ENCODE measurements around the gene SPTBN4.
"Not testable (repeated sequence)": the region's sequence is repeated elsewhere in the genome, so short reads cannot be mapped to it uniquely, and the experiment has no call there.

SPTBN4 gene

DNA sequence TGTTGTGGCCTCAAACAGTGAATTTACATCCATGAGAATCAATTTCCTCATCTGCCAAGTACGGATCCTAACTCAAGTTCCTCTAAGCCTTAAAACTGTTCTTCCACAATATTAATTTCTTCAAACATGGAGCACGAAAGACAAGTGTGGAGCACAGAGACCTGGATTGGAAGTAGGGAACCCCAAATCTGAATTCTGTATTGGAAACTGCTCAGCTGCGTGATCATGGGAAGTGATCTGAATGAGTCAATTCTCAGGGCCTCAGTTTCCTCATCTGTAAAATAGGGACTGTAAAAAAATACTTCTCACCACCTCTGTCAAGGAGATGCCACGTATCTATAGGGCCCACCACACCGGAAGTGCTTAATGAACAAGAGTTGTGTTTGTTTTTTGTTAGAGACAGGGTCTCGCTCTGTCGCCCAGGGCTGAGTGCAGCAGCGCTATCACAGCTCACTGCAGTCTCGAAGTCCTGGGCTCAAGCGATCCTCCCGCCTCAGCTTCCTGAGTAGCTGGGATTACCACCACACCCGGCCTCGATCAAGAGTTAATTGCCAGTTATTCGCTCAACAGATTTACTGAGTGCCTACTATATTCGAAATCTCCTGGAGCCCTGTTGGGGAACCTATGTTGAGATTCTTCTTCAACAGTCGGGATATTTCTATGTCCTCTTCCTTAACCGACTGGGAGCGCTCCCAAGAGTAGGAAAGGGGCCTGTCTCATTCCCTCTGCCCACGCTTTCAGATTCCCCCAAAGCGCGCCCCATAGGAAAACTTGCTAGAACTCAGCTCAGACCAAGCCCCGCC, 24.3 kb upstream of the SPTBN4 start:
- DNase-seq, result no peak

DNA sequence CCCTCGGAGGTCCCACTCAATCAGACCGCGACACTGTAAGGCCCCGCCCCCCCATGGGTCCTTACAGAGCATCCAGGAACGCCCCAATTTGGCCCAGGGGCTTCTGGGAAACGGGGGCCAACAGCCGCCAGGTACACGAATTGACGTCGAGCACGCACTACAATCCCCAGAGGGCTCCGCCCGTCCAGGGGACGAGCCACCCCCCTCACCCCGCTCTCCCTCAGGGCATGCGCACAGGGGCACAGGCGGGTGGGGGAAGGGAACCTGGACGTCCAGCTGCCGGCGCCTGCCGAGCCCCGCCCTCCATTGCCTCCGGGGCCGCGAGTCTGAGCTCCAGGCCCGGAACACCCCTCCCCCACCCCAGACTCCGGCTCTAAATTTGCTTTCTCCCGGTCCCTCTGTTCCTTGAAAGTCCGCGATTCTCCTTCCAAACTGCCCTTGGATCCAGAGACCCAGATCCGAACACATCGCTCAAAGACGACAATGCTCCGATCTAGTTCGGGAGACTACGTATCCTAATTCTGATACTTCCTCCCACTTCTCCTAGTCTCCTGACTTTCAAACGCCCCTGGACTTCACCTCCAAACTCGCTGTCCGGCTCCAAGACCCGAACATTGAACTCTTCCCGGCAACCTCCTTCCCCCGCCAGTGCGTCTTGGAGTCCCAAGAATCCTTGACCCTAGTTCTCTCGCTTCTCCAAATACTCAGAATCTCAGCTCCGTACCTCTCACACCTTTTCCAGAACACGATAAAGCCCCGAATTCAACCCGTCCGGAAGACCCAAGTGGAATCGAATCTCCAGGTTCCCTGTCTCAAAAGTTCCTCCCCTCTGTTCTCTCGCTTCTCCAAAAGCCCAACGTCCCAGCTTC, 23.4 kb upstream of the SPTBN4 start:
- peak; percentile 96 for DNase-seq

DNA sequence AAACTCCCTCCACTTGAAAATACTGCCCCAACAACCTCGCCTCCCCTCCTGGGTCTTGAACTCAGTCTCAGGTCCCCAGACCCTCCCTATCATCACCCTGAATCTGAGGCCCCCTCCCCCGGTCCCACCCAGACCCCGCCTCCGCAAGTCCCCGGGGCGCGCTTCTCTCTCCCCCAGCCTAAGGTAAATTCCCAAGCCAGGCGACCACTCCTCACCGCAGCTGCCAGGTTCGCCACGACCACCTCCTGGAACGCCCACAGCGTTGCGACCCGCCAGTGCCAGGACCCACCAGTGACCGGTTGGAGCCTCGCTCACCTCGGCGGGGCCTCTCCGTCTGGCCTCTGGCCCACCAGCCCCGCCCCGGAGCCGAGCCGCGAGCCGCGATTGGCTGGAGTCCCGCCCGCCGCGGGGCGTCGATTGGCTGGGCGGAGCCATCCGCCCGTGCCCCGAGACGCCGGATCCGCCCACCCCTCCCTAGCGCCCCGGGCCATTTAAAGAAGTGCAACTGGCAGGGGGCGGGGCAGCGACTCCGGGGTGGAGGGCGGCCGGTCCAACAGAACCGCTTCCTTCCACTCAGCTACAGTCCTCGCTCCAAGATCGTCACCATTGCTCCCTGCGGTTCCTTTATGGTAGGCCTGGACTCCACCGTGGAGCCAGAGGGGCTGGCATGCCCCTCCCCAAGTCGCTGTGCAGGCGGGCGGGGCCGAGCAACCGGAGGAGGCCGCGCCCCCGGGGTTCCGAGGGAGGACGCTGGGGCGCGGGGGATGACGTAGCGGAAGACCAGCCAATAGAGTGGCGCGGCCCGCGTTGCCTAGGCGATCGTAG, 22.6 kb upstream of the SPTBN4 start, which contains the start of gene SERTAD3:
SERTAD3 (minus strand) TSS at position 336 of the 825 bp plus-strand sequence. CDS start 2,255 bp downstream, outside the sequence.
- peak; percentile 89 for DNase-seq

DNA sequence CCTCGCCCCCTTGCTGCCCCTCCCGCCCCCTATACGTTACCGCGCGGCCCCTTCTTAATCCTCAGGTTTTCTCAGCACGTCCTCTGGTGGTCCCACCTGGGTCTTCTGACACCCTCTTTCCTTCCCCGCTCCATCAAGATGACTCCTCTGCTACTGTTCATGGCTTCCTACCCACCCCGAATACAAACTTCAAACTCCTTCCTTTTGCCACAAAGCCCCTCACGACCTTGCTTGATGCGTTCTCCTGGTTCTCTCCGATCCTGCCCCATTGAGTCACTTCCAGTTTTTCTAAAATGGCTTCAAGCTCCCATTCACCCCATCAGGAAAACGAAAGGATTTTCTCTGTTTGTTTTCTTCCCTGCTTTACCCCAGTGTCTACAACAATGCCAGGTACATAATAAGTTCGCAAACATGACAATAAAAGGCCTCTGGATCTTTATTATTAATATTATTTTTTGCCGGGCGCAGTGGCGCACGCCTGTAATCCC, 21.9 kb upstream of the SPTBN4 start:
- no peak for DNase-seq

DNA sequence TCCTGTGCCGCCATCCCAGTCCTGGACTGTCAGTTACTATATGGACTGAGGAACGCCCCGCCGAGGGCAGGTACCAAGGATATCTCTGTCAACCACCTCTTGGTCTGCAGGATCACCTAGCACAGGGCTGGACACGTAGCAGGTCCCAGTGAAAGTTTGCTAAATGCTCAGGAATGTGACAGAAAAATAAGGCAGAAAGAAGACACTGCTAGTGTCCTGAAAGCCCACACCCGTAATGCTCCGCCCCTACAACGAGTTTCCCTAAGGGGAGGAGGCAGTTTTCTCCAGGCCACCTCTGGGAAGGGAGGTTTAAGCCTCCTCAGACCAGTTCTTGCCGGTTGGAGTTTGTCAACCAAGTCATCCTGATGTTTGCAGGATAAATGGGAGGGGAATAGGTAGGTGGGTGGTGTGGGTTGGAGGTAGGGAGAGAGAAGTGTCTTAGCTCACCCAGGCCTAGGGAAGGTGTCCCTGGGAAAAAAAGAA, 21.0 kb upstream of the SPTBN4 start:
- DNase-seq, result no peak

DNA sequence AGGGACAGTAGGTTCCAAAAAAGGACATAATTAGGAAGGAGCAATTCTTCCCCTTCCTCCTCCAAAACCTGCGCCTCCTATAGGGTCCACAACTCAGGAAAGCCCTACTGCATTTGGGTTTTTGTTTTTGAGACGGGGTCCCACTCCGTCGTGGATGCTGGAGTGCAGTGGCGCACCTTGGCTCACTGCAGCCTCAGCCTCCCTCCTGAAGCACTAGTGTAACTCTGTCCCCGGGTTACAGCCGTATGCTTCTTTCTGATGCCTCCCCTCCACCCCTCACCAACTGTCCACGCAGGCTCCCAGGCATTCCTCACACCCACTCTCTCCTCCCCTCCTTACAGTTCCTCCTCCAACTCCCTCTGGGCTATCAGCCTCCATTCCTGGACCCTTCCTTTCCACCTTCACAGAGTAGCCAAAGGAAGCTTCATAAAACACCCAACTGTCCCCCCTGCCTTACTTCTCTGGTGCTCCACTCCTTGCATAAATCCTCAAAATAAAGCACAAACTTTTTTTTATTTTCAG, 20.5 kb upstream of the SPTBN4 start:
- no peak for DNase-seq

DNA sequence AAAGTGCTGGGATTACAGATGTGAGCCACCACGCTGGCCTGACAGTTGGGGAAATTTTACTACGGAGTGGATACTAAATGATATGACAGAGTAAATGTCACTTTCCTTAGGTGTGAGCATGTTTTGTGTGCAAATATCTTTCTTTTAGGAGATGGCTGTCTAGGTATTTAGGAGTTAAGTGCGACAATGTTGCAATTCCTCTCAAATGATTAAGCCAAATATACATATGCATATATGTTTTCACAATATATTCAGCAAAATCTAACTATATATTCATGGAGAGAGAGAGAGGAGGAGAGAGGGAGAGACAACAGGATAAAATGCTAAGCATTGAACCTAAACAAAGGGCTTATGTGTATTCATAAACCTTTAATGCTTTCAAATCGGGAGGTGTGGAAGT, 17.3 kb upstream of the SPTBN4 start:
- DNase-seq, result no peak

DNA sequence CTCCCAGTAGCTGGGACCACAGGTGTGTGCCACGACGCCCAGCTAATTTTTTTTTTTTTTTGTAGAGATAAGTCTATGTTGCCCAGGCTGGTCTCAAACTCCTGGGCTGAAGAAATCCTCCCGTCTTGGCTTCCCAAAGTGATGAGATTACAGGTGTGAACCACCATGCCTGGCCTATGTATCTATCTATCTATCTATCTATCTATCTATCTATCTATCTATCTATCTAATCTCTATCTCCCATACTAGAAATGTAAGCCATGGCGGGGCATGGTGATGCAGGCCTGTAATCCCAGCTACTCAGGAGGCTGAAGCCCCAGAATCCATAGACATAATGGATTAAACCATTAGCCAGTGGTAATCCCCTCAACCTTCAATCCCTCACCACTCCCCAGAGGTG, 16.1 kb upstream of the SPTBN4 start:
- DNase-seq, result no peak

DNA sequence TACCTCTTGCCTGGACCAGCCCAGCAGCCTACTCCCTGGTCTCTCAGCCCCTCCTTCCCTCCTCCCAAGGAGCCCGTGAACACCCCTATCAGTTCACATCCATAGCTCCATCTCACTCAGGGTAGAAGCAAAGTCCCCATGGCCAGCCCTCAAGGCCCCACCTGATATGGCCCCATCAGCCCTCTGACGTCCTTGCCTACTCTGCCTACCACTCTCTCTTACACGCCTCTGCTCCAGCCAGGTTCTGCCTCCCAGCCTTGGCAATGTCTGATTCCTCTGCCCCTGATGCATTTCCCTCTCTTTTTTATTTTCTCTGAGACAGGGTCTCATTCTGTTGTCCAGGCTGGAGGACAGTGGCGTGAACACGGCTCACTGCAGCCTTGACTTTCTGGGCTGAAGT, 14.8 kb upstream of the SPTBN4 start:
- DNase-seq, result no peak

DNA sequence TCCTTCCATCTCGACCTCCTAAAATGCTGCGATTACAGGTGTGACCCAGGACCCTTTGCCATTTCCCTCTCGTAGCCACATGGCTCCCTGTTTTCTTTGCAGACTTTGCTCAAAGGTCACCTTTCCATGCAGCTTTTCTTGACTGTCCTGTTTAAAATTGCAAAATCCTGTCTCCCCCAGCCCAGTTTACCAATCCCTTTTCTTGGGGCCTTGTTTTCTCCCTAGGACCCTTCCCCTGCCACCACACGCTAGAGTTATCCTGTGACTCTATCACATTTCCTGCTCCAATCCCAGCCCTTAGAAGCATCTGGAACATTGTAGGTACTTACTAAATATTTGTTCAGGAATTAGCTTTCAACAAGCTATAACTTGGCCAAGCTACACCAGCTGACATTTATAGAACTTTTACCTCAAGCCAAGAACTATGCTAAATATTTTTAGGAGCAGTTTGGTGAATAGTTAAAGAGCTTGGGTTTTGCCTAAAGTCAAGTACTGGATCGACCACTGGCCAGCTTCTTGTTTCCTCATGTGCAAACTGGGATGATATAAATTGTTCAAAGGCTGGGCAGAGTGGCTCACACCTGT, 13.6 kb upstream of the SPTBN4 start:
- no peak for DNase-seq

DNA sequence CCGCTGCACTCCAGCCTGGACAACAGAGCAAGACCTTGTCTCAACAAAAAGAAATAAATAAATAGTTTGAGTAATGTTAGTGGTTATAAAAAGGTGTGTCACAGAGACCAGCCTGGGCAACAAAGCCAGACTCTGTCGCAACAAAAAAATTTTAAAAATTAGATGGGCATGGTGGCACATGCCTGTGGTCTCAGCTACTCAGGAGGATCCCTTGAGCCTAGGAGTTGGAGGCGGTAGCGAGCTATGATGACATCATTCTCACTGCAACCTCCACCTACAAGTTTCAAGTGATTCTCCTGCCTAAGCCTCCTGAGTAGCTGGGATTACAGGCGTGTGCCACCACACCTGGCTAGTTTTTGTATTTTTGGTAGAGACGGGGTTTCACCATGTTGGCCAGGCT, 12.9 kb upstream of the SPTBN4 start:
- DNase-seq, result not testable (repeated sequence)

DNA sequence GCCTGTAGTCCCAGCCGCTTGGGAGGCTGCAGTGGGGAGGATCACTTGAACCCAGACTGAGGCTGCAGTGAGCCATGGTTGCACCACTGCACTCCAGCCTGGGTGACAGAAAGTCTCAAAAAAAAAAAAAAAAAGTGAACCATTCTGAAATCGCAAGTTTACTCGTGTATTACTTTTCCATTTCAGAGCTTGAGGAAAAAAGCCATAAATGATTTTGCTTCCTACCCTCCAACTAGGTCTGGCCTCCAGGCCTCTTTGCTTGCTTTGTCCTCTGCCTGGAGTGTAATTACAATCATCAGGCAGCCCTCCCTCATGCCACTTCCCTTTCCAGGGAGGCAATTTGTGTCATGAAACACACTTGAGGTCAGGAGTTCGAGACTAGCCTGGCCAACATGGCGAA, 9.8 kb upstream of the SPTBN4 start:
- DNase-seq, result no peak

DNA sequence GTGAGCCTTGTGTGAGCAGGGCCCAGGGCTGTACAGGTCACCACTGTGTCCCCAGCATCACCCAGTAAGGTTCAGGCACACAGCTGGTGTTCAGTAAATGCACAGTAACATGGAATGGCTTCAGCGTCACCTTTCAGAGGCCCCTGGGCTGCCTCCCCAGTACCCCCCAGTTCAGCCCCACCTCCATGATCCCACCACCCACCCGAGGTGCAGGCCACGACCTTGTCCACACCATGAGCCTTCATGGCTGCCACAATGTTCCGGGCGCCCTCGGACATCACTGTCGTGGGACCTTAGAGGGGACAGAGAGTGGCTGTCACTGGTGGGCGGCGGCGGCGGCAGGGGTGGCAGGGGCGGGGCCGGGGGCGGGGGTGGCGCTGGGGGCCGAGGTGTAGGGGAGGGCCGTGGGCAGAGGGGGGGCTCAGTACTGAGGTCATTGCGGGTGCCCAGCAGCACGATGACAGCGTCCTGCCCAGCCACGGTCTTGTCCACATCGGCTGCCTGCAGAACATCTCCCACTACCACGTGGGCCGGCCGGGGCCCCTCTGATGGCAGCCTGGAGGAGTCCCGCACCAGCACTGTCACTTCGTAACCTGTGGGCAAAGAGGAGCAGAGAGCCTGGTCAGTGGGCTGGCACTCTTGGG, 8.7 kb upstream of the SPTBN4 start:
- no peak for DNase-seq

DNA sequence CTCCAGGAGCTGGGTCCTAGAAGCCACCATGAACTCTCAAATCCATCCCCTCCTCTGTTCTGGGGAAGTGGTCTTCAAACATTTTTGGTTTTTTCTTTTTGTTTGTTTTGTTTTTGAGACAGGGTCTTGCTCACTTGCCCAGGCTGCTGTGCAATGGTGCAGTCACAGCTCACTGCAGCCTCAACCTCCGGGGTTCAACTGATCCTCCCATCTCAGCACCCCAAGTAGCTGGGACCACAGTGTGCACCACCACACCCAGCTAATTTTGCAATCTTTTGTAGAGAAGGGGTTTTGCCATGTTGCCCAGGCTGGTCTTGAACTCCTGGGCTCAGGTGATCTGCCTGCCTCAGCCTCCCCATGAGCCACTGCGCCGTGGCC, 8.2 kb upstream of the SPTBN4 start:
- no peak for DNase-seq

DNA sequence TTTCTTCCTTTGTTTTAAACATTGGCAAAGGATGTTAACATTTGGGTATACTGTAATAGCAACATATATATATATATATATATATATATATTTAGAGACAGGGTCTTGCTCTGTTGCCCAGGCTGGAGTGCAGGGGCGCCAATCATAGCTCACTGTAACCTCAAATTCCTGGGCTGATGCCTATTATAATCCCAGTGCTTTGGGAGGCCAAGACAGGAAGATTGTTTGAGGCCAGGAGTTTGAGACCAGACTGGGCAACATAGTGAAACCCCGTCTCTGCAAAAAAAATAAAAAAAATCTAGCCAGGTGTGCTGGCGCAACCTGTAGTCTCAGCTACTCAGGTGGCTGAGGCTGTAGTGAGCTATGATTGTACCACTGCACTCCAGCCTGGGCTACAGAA, 6.6 kb upstream of the SPTBN4 start:
- DNase-seq, result no peak

DNA sequence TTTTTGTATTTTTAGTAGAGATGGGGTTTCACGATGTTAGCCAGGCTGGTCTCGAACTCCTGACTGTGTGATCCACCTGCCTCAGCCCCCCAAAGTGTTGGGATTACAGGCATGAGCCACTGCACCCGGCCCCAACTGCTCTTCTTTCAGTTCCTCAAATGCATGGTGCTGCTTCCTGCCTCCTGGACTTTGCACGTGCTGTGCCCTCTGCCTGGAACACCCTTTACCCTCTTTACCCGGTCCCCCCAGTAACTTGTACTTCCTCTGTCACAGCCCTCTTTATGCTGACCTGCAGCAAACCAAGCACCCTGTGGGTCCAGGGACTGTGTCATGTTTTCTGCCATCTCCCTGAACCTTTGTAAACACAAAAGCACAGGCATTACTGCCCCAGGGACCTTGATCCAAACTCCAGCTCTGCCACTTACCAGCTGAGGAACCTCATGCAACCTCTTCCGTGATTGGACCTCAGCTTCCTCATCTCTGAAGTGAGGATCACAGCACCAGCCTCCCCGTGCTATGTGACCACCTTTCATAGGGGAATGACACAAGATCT, 5.1 kb upstream of the SPTBN4 start:
- DNase-seq, result no peak

DNA sequence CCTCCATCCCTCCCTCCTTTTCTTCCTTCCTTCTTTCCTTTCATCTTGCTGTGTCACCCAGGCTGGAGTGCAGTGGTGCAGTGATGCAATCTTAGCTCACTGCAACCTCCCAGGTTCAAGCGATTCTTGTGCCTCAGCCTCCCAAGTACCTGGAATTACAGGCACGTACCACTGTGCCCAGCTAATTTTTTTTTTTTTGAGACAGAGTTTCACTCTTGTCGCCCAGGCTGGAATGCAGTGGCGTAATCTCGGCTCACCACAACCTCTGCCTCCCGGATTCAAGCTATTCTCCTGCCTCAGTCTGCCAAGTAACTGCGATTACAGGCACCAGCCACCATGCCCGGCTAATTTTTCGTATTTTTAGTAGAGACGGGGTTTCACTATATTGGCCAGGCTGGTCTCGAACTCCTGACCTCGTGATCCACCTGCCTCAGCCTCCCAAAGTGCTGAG, 3.2 kb upstream of the SPTBN4 start:
- DNase-seq, result not testable (repeated sequence)

DNA sequence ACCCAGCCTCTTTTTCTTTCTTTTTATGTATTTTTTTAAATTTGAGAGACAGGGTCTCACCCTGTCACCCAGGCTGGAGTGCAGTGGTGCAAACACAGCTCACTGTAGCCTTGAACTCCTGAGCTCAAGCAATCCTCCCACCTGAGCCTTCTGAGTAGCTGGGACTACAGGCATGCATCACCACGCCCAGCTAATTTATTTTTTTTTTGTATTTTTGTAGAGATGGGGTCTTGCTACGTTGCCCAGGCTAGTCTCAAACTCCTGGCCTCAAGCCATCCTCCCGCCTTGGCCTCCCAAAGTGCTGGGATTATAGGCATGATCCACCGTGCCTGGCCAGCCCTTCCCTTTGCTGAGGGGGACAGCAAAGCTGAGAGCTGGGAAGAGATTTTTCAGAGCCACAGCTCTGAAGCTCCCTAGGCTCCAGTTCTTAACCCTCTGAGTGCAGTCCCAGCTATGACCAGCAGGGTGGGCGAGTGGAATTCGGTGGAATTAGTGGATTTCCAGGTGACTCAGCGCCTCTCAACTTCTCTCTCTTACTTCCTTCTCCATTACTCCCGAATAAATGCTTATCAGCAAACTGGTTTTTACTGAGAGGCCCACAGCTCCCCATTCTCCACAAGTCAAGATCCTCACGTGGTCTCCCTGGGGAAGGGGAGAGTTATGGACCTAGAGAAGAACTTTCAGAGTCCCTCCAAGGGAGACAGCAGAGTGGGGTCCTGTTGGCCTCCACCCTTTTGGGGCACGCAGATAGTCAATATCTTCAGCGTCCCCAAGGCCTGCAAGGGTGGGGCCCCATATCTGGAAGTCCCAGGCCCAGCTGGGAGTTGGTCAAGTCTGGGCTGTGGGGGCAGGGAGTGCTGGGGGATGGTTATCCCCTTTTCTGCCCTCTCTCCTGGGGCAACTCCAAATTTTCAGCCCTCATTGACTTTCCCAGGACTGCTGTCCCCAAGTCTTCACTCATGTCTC, 2.5 kb upstream of the SPTBN4 start:
- peak; percentile 67 for DNase-seq

DNA sequence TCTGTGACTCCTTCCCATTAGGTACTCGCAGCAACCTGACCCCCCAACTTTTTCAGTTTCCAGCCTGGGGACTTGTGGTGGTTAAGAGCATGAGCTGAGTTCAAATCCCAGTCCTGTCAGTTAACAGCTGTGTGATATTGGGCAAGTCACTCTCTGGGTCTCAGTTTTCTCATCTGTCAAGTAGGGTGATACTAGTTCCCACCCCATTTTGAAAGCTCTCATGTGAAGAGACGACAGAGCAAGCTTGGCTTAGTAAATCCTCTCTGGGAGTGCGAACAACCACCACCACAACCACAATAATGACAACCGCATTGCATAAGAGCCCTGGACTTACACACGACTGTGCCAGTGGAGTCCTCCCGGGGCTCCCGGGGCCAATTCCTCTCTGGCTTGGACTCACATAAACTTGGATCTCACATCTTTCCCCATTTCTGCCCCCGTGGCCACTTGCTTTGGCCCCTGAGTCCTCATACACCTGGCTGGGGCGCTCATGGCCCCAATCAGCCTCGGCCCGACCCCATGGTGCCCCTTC, 1.7 kb upstream of the SPTBN4 start:
- DNase-seq, result no peak
